Endodermal cell (in vitro differentiated cells): ENCODE results near the gene ATN1. TPM values are rescaled to one million over a fixed set of nuclear protein-coding genes. Genes with fewer than 3 reads are reported as not detected.
A peak's percentile ranks its signal among the peaks of the same experiment; 100 is the strongest.

Source experiments
- DNase-seq: peaks from one replicate; pipeline ENCODE4 v3.0.0-alpha.2; 2017
- H3K27ac ChIP-seq: 2 replicates; pipeline ENCODE4 v1.5.1; 2013; ENCODE audit warnings: mild to moderate bottlenecking, low read depth, low read length, moderate library complexity
- H3K27me3 ChIP-seq: 2 replicates; pipeline ENCODE4 v1.6.1; 2013; ENCODE audit warnings: mild to moderate bottlenecking, low read length, moderate library complexity; ENCODE audit not compliant: insufficient read depth, control insufficient read depth, poor library complexity, severe bottlenecking
- H3K36me3 ChIP-seq: 2 replicates; pipeline ENCODE4 v1.7.0; 2013; ENCODE audit warnings: mild to moderate bottlenecking, low read length, moderate library complexity; ENCODE audit not compliant: control insufficient read depth, insufficient read depth
- H3K4me1 ChIP-seq: one replicate; pipeline ENCODE4 v1.7.0; 2013; ENCODE audit warnings: low read length; ENCODE audit not compliant: control insufficient read depth, insufficient read depth
- H3K4me3 ChIP-seq: 2 replicates; pipeline ENCODE4 v1.5.1; 2013; ENCODE audit warnings: mild to moderate bottlenecking, low read length, moderate library complexity
- H3K9ac ChIP-seq: 2 replicates; pipeline ENCODE4 v1.6.1; 2013; ENCODE audit warnings: mild to moderate bottlenecking, low read length, moderate library complexity; ENCODE audit not compliant: poor library complexity, severe bottlenecking; ENCODE audit errors: extremely low read depth
- H3K9me3 ChIP-seq: 2 replicates; pipeline ENCODE4 v1.6.1; 2013; ENCODE audit warnings: mild to moderate bottlenecking, low read length, moderate library complexity; ENCODE audit not compliant: control insufficient read depth
- H3K27ac Mint-ChIP-seq: 2 replicates; pipeline ENCODE4 v1.8.0; 2020; ENCODE audit warnings: mixed read lengths
- H3K27me3 Mint-ChIP-seq: 2 replicates; pipeline ENCODE4 v1.8.0; 2021; ENCODE audit warnings: mild to moderate bottlenecking, mixed read lengths; ENCODE audit not compliant: insufficient read depth
- H3K36me3 Mint-ChIP-seq: 2 replicates; pipeline ENCODE4 v1.8.0; 2020; ENCODE audit warnings: low read depth, mixed read lengths
- H3K4me1 Mint-ChIP-seq: 2 replicates; pipeline ENCODE4 v1.8.0; 2020; ENCODE audit warnings: mixed read lengths
- H3K4me3 Mint-ChIP-seq: 2 replicates; pipeline ENCODE4 v1.8.0; 2020; ENCODE audit warnings: mild to moderate bottlenecking, moderate library complexity, mixed read lengths
- H3K9me3 Mint-ChIP-seq: 2 replicates; pipeline ENCODE4 v1.8.0; 2020; ENCODE audit warnings: mild to moderate bottlenecking, mixed read lengths
- WGBS, 2 experiments: methylation state at CpG; one replicate each; pipeline versions ENCODE4 v1.1.5 to v1.1.7; 2013; ENCODE audit warnings: missing lambda C conversion rate in 2 of 2, mixed read lengths in 1 of 2; ENCODE audit not compliant: insufficient coverage in 1 of 2, insufficient read length in 1 of 2; 5-methylcytosine and 5-hydroxymethylcytosine counted together
- total RNA-seq, 2 donors: library from RNA; stranded (reverse); fragmentation: NEBNext Ultra II Directional in 1 of 2; extraction: Animal tissue kit (Norgen Biotek cat#: 25700) in 1 of 2; gene quantifications; 2 replicates in 1 of 2; 3 replicates in 1 of 2; pipeline ENCODE4 v1.2.1, GENCODE V29; 2021
- TF ChIP-seq, protein P1 (sequence below): fragments of 200-600 bp; sonication (generic); conservative IDR thresholded peaks from 2 replicates; pipeline ENCODE4 v1.5.0; 2021; ENCODE audit warnings: antibody characterized with exemption, mild to moderate bottlenecking

Gene ATN1
- total RNA-seq, 2 donors from 2014 or later, result 111 to 244 TPM

DNA sequence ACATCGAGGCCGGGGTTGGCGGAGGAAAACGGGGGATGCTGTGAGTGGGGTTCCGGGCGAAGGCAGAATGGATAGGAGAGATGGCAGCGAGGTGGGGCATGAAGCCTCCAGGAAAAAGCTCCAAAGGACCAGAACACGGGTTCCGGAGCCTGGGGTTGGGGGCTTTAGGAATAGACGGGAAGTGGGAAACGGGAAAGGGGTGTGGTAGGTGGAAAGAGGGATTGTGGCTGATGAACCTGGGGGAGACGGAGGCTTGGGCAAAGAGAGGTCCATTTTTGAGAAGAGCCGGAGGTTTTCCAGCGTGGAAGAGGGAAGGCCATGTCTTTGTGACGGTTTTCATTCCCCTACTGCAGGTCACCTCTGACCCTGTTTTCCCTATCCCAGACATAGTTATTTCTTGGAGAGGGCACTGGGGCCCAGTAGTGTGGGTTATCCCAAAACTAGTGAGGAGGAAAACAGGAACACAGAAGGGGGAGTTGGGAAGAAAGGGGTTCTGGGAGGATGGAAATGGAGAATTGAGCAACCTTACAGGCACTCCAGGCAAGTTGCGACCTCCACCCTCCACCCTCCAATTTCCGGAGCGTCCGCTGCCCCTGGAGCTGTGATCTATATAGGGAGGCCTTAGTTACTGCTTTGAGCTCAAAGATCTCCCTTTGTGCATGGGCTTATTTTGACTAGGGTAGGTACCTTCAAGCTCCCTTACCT, 1.1 kb downstream of the ATN1 start:
- Mint-ChIP-seq H3K4me3 (peak overlapping the region; percentile 98), H3K27ac (peak overlapping the region; percentile 93), H3K36me3 (peaks cover 17% of the 10 kb centered on the region), H3K27me3 (no peaks in the 10 kb centered on the region), H3K4me1 (peaks cover 62% of the 10 kb centered on the region), H3K9me3 (no peaks in the 10 kb centered on the region)
- Histone ChIP-seq H3K9ac (peak overlapping the region; percentile 77), H3K36me3 (peaks cover 11% of the 10 kb centered on the region), H3K4me3 (peak overlapping the region; percentile 94), H3K9me3 (no peaks in the 10 kb centered on the region), H3K27ac (no peak overlapping the region), H3K4me1 (peaks cover 13% of the 10 kb centered on the region), H3K27me3 (no peaks in the 10 kb centered on the region)
- 0 to 1% methylated on average over 10 to 17 of the region's 19 CpGs for WGBS, 2 experiments
- DNase-seq, result no peak
- TF ChIP-seq, protein P1, sequence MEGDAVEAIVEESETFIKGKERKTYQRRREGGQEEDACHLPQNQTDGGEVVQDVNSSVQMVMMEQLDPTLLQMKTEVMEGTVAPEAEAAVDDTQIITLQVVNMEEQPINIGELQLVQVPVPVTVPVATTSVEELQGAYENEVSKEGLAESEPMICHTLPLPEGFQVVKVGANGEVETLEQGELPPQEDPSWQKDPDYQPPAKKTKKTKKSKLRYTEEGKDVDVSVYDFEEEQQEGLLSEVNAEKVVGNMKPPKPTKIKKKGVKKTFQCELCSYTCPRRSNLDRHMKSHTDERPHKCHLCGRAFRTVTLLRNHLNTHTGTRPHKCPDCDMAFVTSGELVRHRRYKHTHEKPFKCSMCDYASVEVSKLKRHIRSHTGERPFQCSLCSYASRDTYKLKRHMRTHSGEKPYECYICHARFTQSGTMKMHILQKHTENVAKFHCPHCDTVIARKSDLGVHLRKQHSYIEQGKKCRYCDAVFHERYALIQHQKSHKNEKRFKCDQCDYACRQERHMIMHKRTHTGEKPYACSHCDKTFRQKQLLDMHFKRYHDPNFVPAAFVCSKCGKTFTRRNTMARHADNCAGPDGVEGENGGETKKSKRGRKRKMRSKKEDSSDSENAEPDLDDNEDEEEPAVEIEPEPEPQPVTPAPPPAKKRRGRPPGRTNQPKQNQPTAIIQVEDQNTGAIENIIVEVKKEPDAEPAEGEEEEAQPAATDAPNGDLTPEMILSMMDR, result no peak

GRCh38 chr12:6929466-6930452, 2.0 kb downstream of the ATN1 start:
- no peak for DNase-seq
- peak overlapping the region; percentile 77 for H3K9ac ChIP-seq
- H3K4me3 ChIP-seq, result peak overlapping the region; percentile 94
- H3K4me1 ChIP-seq, result peaks cover 13% of the 10 kb centered on the region
- no peaks in the 10 kb centered on the region for H3K9me3 ChIP-seq
- Mint-ChIP-seq H3K27me3 (no peaks in the 10 kb centered on the region), H3K9me3 (no peaks in the 10 kb centered on the region), H3K36me3 (peaks cover 26% of the 10 kb centered on the region), H3K4me1 (peaks cover 53% of the 10 kb centered on the region), H3K4me3 (peak overlapping the region; percentile 98), H3K27ac (peak overlapping the region; percentile 93)
- TF ChIP-seq, protein P1, result no peak
- no peaks in the 10 kb centered on the region for H3K27me3 ChIP-seq
- no peak overlapping the region for H3K27ac ChIP-seq
- peaks cover 20% of the 10 kb centered on the region for H3K36me3 ChIP-seq
- 69 to 75% methylated on average over 4 to 7 of the region's 7 CpGs for WGBS, 2 experiments

DNA sequence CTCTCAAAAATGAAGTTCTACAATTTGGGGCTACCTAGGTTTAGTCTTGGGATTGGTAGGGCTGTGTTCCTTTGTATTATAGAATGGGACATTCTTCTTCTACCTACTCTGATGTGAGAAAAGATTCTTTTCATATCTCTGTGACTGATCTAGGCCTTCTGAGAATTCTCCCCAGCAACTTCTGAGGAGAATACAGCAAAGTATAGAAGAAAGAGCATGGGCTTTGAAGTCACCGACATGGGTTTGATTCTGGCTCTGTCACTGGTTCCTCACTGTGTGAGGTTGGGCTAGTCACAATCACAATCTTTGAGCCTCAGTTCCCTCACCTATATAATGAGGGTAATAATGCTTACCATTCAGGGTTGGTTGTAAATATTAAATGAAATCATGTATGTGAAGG, 5.0 kb downstream of the ATN1 start:
- Mint-ChIP-seq H3K4me1 (peaks cover 33% of the 10 kb centered on the region), H3K9me3 (no peaks in the 10 kb centered on the region), H3K27ac (peak overlapping the region; percentile 34), H3K27me3 (no peaks in the 10 kb centered on the region), H3K36me3 (peaks cover 48% of the 10 kb centered on the region), H3K4me3 (no peak overlapping the region)
- H3K36me3 ChIP-seq, result peaks cover 40% of the 10 kb centered on the region
- peaks cover 13% of the 10 kb centered on the region for H3K4me1 ChIP-seq
- H3K9me3 ChIP-seq, result no peaks in the 10 kb centered on the region
- H3K9ac ChIP-seq, result no peak overlapping the region
- TF ChIP-seq, protein P1, result no peak
- 100% methylated on average over 1 of the region's 1 CpG; no CpG with 5 or more reads in 1 of the 2 experiments for WGBS, 2 experiments
- H3K27me3 ChIP-seq, result no peaks in the 10 kb centered on the region
- H3K4me3 ChIP-seq, result no peak overlapping the region
- H3K27ac ChIP-seq, result no peak overlapping the region
- no peak for DNase-seq
